ENCODE results near the gene TNPO3.

The TNPO3 gene

GRCh38 chr7:129083525-129083924 lies 28.6 kb upstream of the TNPO3 start:
- H3K4me3 ChIP-seq (ENCODE audit: low read depth, low read length): no peak overlapping the region
- TF ChIP-seq CTCF (IDR thresholded peaks at IDR 0.05; ENCODE audit: low read depth, low read length): no peak

GRCh38 chr7:129078455-129078854 lies 23.5 kb upstream of the TNPO3 start:
- no peak overlapping the region for H3K4me3 ChIP-seq (ENCODE audit: low read depth, low read length)
- TF ChIP-seq CTCF (IDR thresholded peaks at IDR 0.05; ENCODE audit: low read depth, low read length): no peak

GRCh38 chr7:129076886-129077285 lies 22.0 kb upstream of the TNPO3 start:
- no peak for TF ChIP-seq CTCF (IDR thresholded peaks at IDR 0.05; ENCODE audit: low read depth, low read length)
- H3K4me3 ChIP-seq (ENCODE audit: low read depth, low read length): no peak overlapping the region

DNA sequence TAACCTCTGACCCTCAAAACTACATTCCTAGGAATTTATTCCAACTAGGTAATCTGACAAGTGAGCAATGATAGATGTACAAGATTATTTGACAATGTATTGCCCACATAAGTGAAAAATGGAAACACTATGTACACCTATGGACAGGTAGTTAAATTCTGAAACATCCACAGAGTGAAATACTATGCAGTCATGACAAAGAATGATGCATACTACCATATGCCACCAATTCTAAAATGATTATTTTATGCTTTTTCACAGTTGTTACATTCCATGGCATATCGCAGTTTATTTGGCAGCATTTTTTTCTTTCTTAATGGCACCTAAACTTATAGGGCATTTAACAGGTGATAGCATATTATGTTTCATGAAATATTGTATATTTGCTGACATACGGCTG lies 20.1 kb upstream of the TNPO3 start:
- no peak for TF ChIP-seq CTCF (IDR thresholded peaks at IDR 0.05; ENCODE audit: low read depth, low read length)

GRCh38 chr7:129074361-129074871 lies 19.5 kb upstream of the TNPO3 start:
- TF ChIP-seq CTCF (IDR thresholded peaks at IDR 0.05; ENCODE audit: low read depth, low read length): no peak
- no peak overlapping the region for H3K4me3 ChIP-seq (ENCODE audit: low read depth, low read length)

More for the DNA sequence above, 20.1 kb upstream of the TNPO3 start:
- no peak overlapping the region for H3K4me3 ChIP-seq (ENCODE audit: low read depth, low read length)

- no peak for TF ChIP-seq CTCF (IDR thresholded peaks at IDR 0.05; ENCODE audit: low read depth, low read length)
Measured at GRCh38 chr7:129073738-129074137, 18.8 kb upstream of the TNPO3 start.

DNA sequence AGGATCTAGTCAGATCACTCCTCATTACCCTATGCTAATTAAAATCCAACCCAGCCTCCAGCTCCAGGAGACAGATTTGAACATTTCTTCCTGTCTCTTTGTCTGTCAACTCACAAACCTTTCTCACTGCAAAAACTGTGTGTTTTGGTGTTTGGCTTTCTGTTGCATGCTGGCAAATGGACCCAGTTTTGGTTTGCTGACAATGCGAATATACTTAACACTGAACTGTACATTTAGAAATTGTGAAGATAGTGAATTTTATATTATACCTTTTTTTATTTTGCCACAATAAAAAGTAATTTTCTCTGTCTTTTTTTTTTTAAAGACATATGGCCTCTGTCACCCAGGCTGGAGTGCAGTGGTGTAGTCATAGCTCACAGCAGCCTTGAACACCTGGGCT lies 18.3 kb upstream of the TNPO3 start:
- no peak overlapping the region for H3K4me3 ChIP-seq (ENCODE audit: low read depth, low read length)
- no peak for TF ChIP-seq CTCF (IDR thresholded peaks at IDR 0.05; ENCODE audit: low read depth, low read length)

More at GRCh38 chr7:129073738-129074137, 18.8 kb upstream of the TNPO3 start:
- H3K4me3 ChIP-seq (ENCODE audit: low read depth, low read length): no peak overlapping the region
